ENCODE results near the gene ZMYM4. TPM values are rescaled to one million over a fixed set of nuclear protein-coding genes. Genes with fewer than 3 reads are reported as not detected.

Gene ZMYM4
- total and polyA plus RNA-seq, 10 of the 15 experiments (the other 5 are each of a cell fraction or from before 2014, with no cell fraction given): 8.0 to 37.0 (median 28.1) TPM

DNA sequence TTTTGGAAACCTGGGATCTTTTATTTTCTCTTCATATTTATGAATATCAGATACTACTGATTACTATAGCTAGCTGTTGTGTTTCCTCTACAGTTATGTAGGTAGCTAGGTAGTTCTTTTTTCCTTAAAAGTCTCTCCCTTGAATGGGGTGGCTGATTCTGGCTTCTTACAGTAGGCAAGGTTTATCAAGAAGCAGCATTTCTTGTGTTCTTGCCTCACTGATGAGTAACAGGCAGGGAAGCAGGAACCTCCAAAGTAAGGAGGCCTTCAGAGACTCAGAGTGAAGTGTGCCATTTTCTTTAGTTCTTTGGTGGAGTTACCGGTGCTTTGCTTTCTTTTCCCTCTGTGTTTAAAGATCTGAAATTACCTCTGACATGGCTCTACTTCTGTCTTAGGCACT is 56.0 kb downstream of the ZMYM4 start (continued):
- TF ChIP-seq NFYA (IDR thresholded peaks at IDR 0.05; ENCODE audit: borderline replicate concordance, low read depth, low read length) (no peak), CBFB (IDR thresholded peaks at IDR 0.05; ENCODE audit: low read depth) (no peak), MEF2A (IDR thresholded peaks at IDR 0.05; ENCODE audit: insufficient read depth, low read depth, low read length) (no peak), SP1 (IDR thresholded peaks at IDR 0.05; ENCODE audit: low read depth, low read length) (no peak)

DNA sequence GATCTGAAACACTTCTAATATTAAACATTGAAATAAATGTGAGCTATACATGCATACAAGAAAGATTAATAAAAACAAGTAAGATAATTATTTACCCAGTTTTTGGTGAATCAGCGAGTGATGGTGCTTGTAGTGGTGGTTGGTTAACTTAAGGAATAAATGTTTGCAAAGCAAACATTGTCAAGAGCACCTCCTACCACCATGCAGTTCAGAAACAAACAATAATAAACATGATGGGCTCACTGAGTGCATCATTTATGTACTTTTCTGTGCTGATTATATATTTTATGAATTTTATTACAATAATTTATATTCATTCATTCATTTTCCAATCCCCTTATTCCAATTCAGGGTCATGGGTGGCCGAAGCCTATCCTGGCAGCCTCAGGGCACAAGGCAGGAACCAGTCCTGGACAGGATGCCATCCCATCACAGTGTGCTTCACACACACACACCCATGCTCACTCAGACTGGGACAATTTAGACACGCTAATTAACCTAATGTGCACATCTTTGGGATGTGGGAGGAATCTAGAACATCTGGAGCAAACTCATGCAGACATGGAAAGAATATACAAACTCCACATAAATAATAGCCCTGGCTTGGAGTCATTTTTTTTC is 57.8 kb downstream of the ZMYM4 start:
- CTCF ChIA-PET: no interaction called here
- H3K4me2 ChIP-seq (ENCODE audit: control insufficient read depth, insufficient read depth): no peak overlapping the region
- no peaks in the 10 kb centered on the region for H3K4me1 ChIP-seq (ENCODE audit: control insufficient read depth, insufficient read depth, low read length)
- H3K27ac ChIP-seq (ENCODE audit: control insufficient read depth, insufficient read depth): no peak overlapping the region
- in situ Hi-C loops (cut with MboI) (no loop called here), intact Hi-C loops (cut with micrococcal nuclease; ENCODE audit: unreplicated experiment) (no loop called here)
- POLR2A ChIA-PET: interaction anchor here (0.6 kb wide), 1 partner anchor 134 kb away, joined by 3 read pairs; no protein-coding TSS in a partner anchor
- H3K36me3 ChIP-seq (ENCODE audit: control insufficient read depth in 2 of 2, insufficient read depth in 2 of 2, low read length in 1 of 2): no peaks in the 10 kb centered on the region; a peak in 1 of 4 replicates
- no peak overlapping the region for H2AFZ ChIP-seq (ENCODE audit: control insufficient read depth, low read depth, low read length)
- H3K4me3 ChIP-seq: no peak overlapping the region
- no TSS peak for BruUV-seq (replicated peaks)
- no peaks in the 10 kb centered on the region for H3K79me2 ChIP-seq (ENCODE audit: control insufficient read depth, insufficient read depth, low read length)
- H3K27me3 ChIP-seq (replicated peaks in 1 of 2; ENCODE audit: control insufficient read depth in 2 of 2, insufficient read depth in 2 of 2, low read length in 1 of 2): no peaks in the 10 kb centered on the region
- RAD21 ChIA-PET (ENCODE audit: unreplicated experiment): no interaction called here
- no peak for TF ChIP-seq CBX5 (IDR thresholded peaks at IDR 0.05; ENCODE audit: low read depth)
- TF ChIP-seq ZBED1 (IDR thresholded peaks at IDR 0.05; ENCODE audit: borderline replicate concordance): no peak
- no peak for TF ChIP-seq RBBP5 (conservative IDR thresholded peaks at IDR 0.05)
- no peak for TF ChIP-seq ZZZ3 (IDR thresholded peaks at IDR 0.05; ENCODE audit: control insufficient read depth, insufficient read length, low read depth)
- no peak for TF ChIP-seq EP300 (IDR thresholded peaks at IDR 0.05; ENCODE audit: borderline replicate concordance in 1 of 2, control insufficient read depth in 1 of 2, low read depth in 2 of 2, low read length in 2 of 2)
- no peak for TF ChIP-seq SPI1 (IDR thresholded peaks at IDR 0.05; ENCODE audit: borderline replicate concordance, insufficient read depth, low read depth, low read length)
- TF ChIP-seq ZSCAN29 (IDR thresholded peaks at IDR 0.05): no peak
- TF ChIP-seq, protein P1, sequence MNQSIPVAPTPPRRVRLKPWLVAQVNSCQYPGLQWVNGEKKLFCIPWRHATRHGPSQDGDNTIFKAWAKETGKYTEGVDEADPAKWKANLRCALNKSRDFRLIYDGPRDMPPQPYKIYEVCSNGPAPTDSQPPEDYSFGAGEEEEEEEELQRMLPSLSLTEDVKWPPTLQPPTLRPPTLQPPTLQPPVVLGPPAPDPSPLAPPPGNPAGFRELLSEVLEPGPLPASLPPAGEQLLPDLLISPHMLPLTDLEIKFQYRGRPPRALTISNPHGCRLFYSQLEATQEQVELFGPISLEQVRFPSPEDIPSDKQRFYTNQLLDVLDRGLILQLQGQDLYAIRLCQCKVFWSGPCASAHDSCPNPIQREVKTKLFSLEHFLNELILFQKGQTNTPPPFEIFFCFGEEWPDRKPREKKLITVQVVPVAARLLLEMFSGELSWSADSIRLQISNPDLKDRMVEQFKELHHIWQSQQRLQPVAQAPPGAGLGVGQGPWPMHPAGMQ (IDR thresholded peaks at IDR 0.05; ENCODE audit: borderline replicate concordance): no peak
- TF ChIP-seq YBX1 (IDR thresholded peaks at IDR 0.05): no peak
- TF ChIP-seq, protein P2, sequence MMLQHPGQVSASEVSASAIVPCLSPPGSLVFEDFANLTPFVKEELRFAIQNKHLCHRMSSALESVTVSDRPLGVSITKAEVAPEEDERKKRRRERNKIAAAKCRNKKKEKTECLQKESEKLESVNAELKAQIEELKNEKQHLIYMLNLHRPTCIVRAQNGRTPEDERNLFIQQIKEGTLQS (IDR thresholded peaks at IDR 0.05; ENCODE audit: borderline replicate concordance, extremely low read depth, low read depth, low read length): no peak
- TF ChIP-seq MYC (IDR thresholded peaks at IDR 0.05; ENCODE audit: insufficient read depth, insufficient read length, insufficient replicate concordance, low read length, severe bottlenecking): no peak
- no peak for TF ChIP-seq ASH2L (IDR thresholded peaks at IDR 0.05; ENCODE audit: borderline replicate concordance, low read depth)
- no peak for TF ChIP-seq ZNF207 (IDR thresholded peaks at IDR 0.05; ENCODE audit: borderline replicate concordance)
- TF ChIP-seq PAX8 (IDR thresholded peaks at IDR 0.05): no peak
- TF ChIP-seq SIX5 (IDR thresholded peaks at IDR 0.05; ENCODE audit: low read depth, low read length, severe bottlenecking): no peak
- no peak for TF ChIP-seq NR2C2 (IDR thresholded peaks at IDR 0.05; ENCODE audit: borderline replicate concordance, control insufficient read depth, insufficient read length, low read depth)
- no peak for TF ChIP-seq NFIC (IDR thresholded peaks at IDR 0.05; ENCODE audit: low read depth, low read length)
- no peak for TF ChIP-seq IRF4 (IDR thresholded peaks at IDR 0.05; ENCODE audit: low read depth, low read length)
- no peak for TF ChIP-seq MEF2A (IDR thresholded peaks at IDR 0.05; ENCODE audit: insufficient read depth, low read depth, low read length)
- TF ChIP-seq NBN (IDR thresholded peaks at IDR 0.05): no peak
- SMC1A ChIA-PET (ENCODE audit: uncharacterized antibody, unreplicated experiment): interaction anchor here (1.4 kb wide), 1 partner anchor 14 kb away, joined by 3 read pairs; no protein-coding TSS in a partner anchor
- FAIRE-seq: no peak
- DNase-seq (ENCODE audit: low read depth, low spot score): no peak
- no peaks in the 10 kb centered on the region for H3K9me3 ChIP-seq (replicated peaks; ENCODE audit: control insufficient read depth, insufficient read depth, low read length)
- WGBS (ENCODE audit: insufficient coverage, insufficient replicate concordance, low lambda C conversion rate, missing lambda C conversion rate): 100% methylated on average over 3 of the region's 3 CpGs
- H3K9ac ChIP-seq (ENCODE audit: control insufficient read depth, insufficient read depth, low read length): no peak overlapping the region
- ATAC-seq: no peak
- no peaks in the 10 kb centered on the region for H4K20me1 ChIP-seq (ENCODE audit: control insufficient read depth, insufficient read depth)

All from GM12878 (cell line).